SU-DHL-6 (cell line): ENCODE measurements around the gene RNU6-1.

ENCODE experiments used
- CTCF ChIP-seq: fragments of 200-600 bp; sonication (generic); IDR thresholded peaks from one replicate; pipeline ENCODE4 v1.5.1; 2017; ENCODE audit warnings: antibody characterized with exemption, mild to moderate bottlenecking, low read length, moderate library complexity; ENCODE audit not compliant: insufficient read depth, poor library complexity, severe bottlenecking
- EZH2phosphoT487 ChIP-seq: fragments of 200-600 bp; sonication (generic), shearing (Covaris generic); conservative IDR thresholded peaks from 2 replicates; pipeline ENCODE4 v1.6.1; 2018; ENCODE audit warnings: mild to moderate bottlenecking, antibody characterized with exemption, low read length, moderate library complexity, mixed read lengths

GRCh38 chr15:67803996-67804843 lies 35.6 kb downstream of the RNU6-1 start:
- TF ChIP-seq CTCF (no peak), EZH2phosphoT487 (no peak)
